GM19463 (cell line): ENCODE results near the gene MCF2L2.

Experiments used
- ATAC-seq: cut with Tn5 transposase; IDR thresholded peaks from one replicate; pipeline ENCODE4 v1.9.1; 2021; ENCODE audit warnings: mild to moderate bottlenecking, moderate library complexity; ENCODE audit not compliant: unreplicated experiment

The MCF2L2 gene

GRCh38 chr3:183328823-183329222, 99.6 kb downstream of the MCF2L2 start:
- ATAC-seq, result no peak

GRCh38 chr3:183328164-183328563, 100.3 kb downstream of the MCF2L2 start:
- ATAC-seq, result no peak

- ATAC-seq, result no peak
Measured at GRCh38 chr3:183327343-183327742, 101.1 kb downstream of the MCF2L2 start.

GRCh38 chr3:183324083-183324482, 104.3 kb downstream of the MCF2L2 start:
- ATAC-seq, result no peak

- no peak for ATAC-seq
Measured at GRCh38 chr3:183319371-183319770, 109.0 kb downstream of the MCF2L2 start.

GRCh38 chr3:183318877-183319276, 109.5 kb downstream of the MCF2L2 start:
- ATAC-seq, result no peak

- no peak for ATAC-seq
Measured at GRCh38 chr3:183317886-183318865, 110.2 kb downstream of the MCF2L2 start.

GRCh38 chr3:183317271-183317670, 111.1 kb downstream of the MCF2L2 start:
- ATAC-seq, result no peak

GRCh38 chr3:183315739-183316138, 112.7 kb downstream of the MCF2L2 start:
- no peak for ATAC-seq

- ATAC-seq, result no peak
Measured at GRCh38 chr3:183313764-183314163, 114.7 kb downstream of the MCF2L2 start.

- ATAC-seq, result no peak
Measured at GRCh38 chr3:183313351-183313750, 115.1 kb downstream of the MCF2L2 start.

- no peak for ATAC-seq
Measured at GRCh38 chr3:183312433-183312832, 116.0 kb downstream of the MCF2L2 start.

GRCh38 chr3:183310936-183311335, 117.5 kb downstream of the MCF2L2 start:
- ATAC-seq, result no peak

GRCh38 chr3:183309276-183309675, 119.1 kb downstream of the MCF2L2 start:
- ATAC-seq, result no peak

- no peak for ATAC-seq
Measured at GRCh38 chr3:183308751-183309150, 119.7 kb downstream of the MCF2L2 start.

GRCh38 chr3:183307749-183308148, 120.7 kb downstream of the MCF2L2 start:
- ATAC-seq, result no peak

- ATAC-seq, result peak; percentile 87
Measured at GRCh38 chr3:183306798-183307671, 121.4 kb downstream of the MCF2L2 start.

GRCh38 chr3:183303690-183304089, 124.7 kb downstream of the MCF2L2 start:
- no peak for ATAC-seq

- no peak for ATAC-seq
Measured at GRCh38 chr3:183301937-183302580, 126.4 kb downstream of the MCF2L2 start.

GRCh38 chr3:183300996-183301562, 127.3 kb downstream of the MCF2L2 start:
- no peak for ATAC-seq

- ATAC-seq, result no peak
Measured at GRCh38 chr3:183299976-183300375, 128.4 kb downstream of the MCF2L2 start.
